Keratinocyte (primary cell): Measurements from ENCODE around the gene PRKAG2. TPM values are rescaled to one million over a fixed set of nuclear protein-coding genes. Genes with fewer than 3 reads are reported as not detected.

Source experiments
- DNase-seq: peaks from one replicate; pipeline ENCODE4 v3.0.0-alpha.2; 2011; ENCODE audit warnings: low read depth, missing footprints, low spot score
- FAIRE-seq: peaks from 2 replicates; lab custom pipeline; 2011; peaks lifted over from hg19 to GRCh38; lab: Jason Lieb, UNC
- H2AFZ ChIP-seq: 2 replicates; pipeline ENCODE4 v1.6.0; 2012; ENCODE audit warnings: low read length, control low read depth, inconsistent platforms; ENCODE audit not compliant: control insufficient read depth
- H3K27ac ChIP-seq: 2 replicates; pipeline ENCODE4 v1.5.1; 2011; ENCODE audit warnings: low read length; ENCODE audit not compliant: control insufficient read depth, insufficient read depth
- H3K27me3 ChIP-seq: 3 replicates; pipeline ENCODE4 v1.6.0; 2011; ENCODE audit warnings: low read length; ENCODE audit not compliant: control insufficient read depth, insufficient read depth; ENCODE audit errors: extremely low read depth
- H3K36me3 ChIP-seq, 2 experiments: 2 replicates in 1 of 2; 3 replicates in 1 of 2; pipeline ENCODE4 v1.5.1; 2011; ENCODE audit warnings: low read length in 2 of 2, mild to moderate bottlenecking in 1 of 2; ENCODE audit not compliant: control insufficient read depth in 2 of 2, insufficient read depth in 2 of 2; ENCODE audit errors: extremely low read depth in 1 of 2
- H3K4me1 ChIP-seq: 3 replicates; pipeline ENCODE4 v1.5.1; 2011; ENCODE audit warnings: low read length; ENCODE audit not compliant: control insufficient read depth, insufficient read depth; ENCODE audit errors: extremely low read depth
- H3K4me2 ChIP-seq: 3 replicates; pipeline ENCODE4 v1.6.0; 2011; ENCODE audit warnings: low read depth, low read length; ENCODE audit not compliant: control insufficient read depth, insufficient read depth; ENCODE audit errors: extremely low read depth
- H3K4me3 ChIP-seq, 3 experiments: fragments of 200-600 bp in 1 of 3; sonication (generic) in 1 of 3; 2 replicates in 2 of 3; 3 replicates in 1 of 3; pipeline ENCODE4 v1.5.1; 2011 to 2016; ENCODE audit warnings: low read length in 3 of 3, mild to moderate bottlenecking in 3 of 3, control low read depth in 2 of 3, inconsistent platforms in 1 of 3, low read depth in 1 of 3, mixed read lengths in 1 of 3, mixed run types in 1 of 3, moderate library complexity in 1 of 3; ENCODE audit not compliant: control insufficient read depth in 2 of 3, insufficient read depth in 2 of 3; ENCODE audit errors: extremely low read depth in 1 of 3
- H3K79me2 ChIP-seq: 2 replicates; pipeline ENCODE4 v1.6.0; 2012; ENCODE audit warnings: low read length; ENCODE audit not compliant: control insufficient read depth, insufficient read depth
- H3K9ac ChIP-seq: 3 replicates; pipeline ENCODE4 v1.6.0; 2011; ENCODE audit warnings: low read length; ENCODE audit not compliant: control insufficient read depth, insufficient read depth; ENCODE audit errors: extremely low read depth
- H3K9me1 ChIP-seq: 3 replicates; pipeline ENCODE4 v1.6.0; 2011; ENCODE audit warnings: low read length; ENCODE audit not compliant: control insufficient read depth, insufficient read depth; ENCODE audit errors: extremely low read depth
- H3K9me3 ChIP-seq: 2 replicates; pipeline ENCODE4 v1.5.1; 2012; ENCODE audit warnings: low read depth, low read length; ENCODE audit not compliant: control insufficient read depth
- H4K20me1 ChIP-seq: 3 replicates; pipeline ENCODE4 v1.6.0; 2011; ENCODE audit warnings: low read length; ENCODE audit not compliant: control insufficient read depth, insufficient read depth; ENCODE audit errors: extremely low read depth
- CTCF ChIP-seq, 3 experiments: IDR thresholded peaks in 1 of 3; conservative IDR thresholded peaks in 1 of 3; optimal IDR thresholded peaks in 1 of 3; 2 replicates in 2 of 3; 3 replicates in 1 of 3; pipeline versions ENCODE3 to v1.5.1; 2011; ENCODE audit warnings: low read length in 3 of 3, mild to moderate bottlenecking in 3 of 3, moderate library complexity in 2 of 3, control low read depth in 1 of 3, inconsistent platforms in 1 of 3; ENCODE audit not compliant: insufficient read depth in 2 of 3; ENCODE audit errors: extremely low read depth in 1 of 3
- EZH2 ChIP-seq: IDR thresholded peaks from one replicate; pipeline ENCODE4 v1.6.1; 2012; ENCODE audit warnings: inconsistent platforms, mild to moderate bottlenecking, low read length, moderate library complexity
- dilution Hi-C: fragments of 300-500 bp; cut with MboI; formaldehyde crosslinking; loops from one replicate; pipeline ENCODE4 v1.7.0; 2020; ENCODE audit warnings: low sequenced_read_pairs; ENCODE audit not compliant: extremely low pct_ligation_motif_present
- polyA plus RNA-seq, 5 experiments: library from polyadenylated mRNA; depleted of rRNA in 3 of 5; stranded (reverse) in 3 of 5; stranded (forward) in 1 of 5; unstranded in 1 of 5; fragments of >200 nt; gene quantifications; 1 replicate in 1 of 5; 2 replicates in 3 of 5; 3 replicates in 1 of 5; pipeline versions ENCODE4 v1.2.1 to v1.2.3, GENCODE V29; 2011 to 2012; ENCODE audit warnings: missing spikeins in 2 of 5, low read depth in 1 of 5, low replicate concordance in 1 of 5

Gene PRKAG2
- polyA plus RNA-seq, 1 donor (not counting 4 experiments of a cell fraction or from before 2014, with no cell fraction given), result 39.5 TPM

GRCh38 chr7:151763420-151763984, 113.4 kb downstream of the PRKAG2 start:
- peaks cover 4% of the 10 kb centered on the region for H3K4me1 ChIP-seq
- no peaks in the 10 kb centered on the region for H3K36me3 ChIP-seq
- no peaks in the 10 kb centered on the region for H4K20me1 ChIP-seq
- no peak for FAIRE-seq
- H3K27ac ChIP-seq, result no peak overlapping the region
- H3K27me3 ChIP-seq, result no peaks in the 10 kb centered on the region
- H3K9ac ChIP-seq, result no peak overlapping the region
- no peak for DNase-seq
- H3K4me3 ChIP-seq, result no peak overlapping the region
- H3K9me3 ChIP-seq, result no peaks in the 10 kb centered on the region
- H3K9me1 ChIP-seq, result no peaks in the 10 kb centered on the region
- no peaks in the 10 kb centered on the region for H3K79me2 ChIP-seq
- no peak overlapping the region for H2AFZ ChIP-seq
- H3K4me2 ChIP-seq, result no peak overlapping the region
- TF ChIP-seq EZH2 (no peak), CTCF (optimal IDR thresholded peaks at IDR 0.05 in 1 of 3, IDR thresholded peaks at IDR 0.05 in 1 of 3, conservative IDR thresholded peaks at IDR 0.05 in 1 of 3; ENCODE audit: extremely low read depth in 1 of 3, insufficient read depth in 2 of 3, low read length in 3 of 3) (no peak)
- dilution Hi-C loops, result no loop called here

- no peak for DNase-seq
- no peaks in the 10 kb centered on the region for H3K79me2 ChIP-seq
- peaks cover 4% of the 10 kb centered on the region for H3K4me1 ChIP-seq
- TF ChIP-seq CTCF (optimal IDR thresholded peaks at IDR 0.05 in 1 of 3, IDR thresholded peaks at IDR 0.05 in 1 of 3, conservative IDR thresholded peaks at IDR 0.05 in 1 of 3; ENCODE audit: extremely low read depth in 1 of 3, insufficient read depth in 2 of 3, low read length in 3 of 3) (no peak), EZH2 (no peak)
- H3K9ac ChIP-seq, result no peak overlapping the region
- H4K20me1 ChIP-seq, result no peaks in the 10 kb centered on the region
- no peaks in the 10 kb centered on the region for H3K27me3 ChIP-seq
- no peak overlapping the region for H3K27ac ChIP-seq
- H3K9me1 ChIP-seq, result no peaks in the 10 kb centered on the region
- no peak overlapping the region for H2AFZ ChIP-seq
- H3K36me3 ChIP-seq, result no peaks in the 10 kb centered on the region
- H3K9me3 ChIP-seq, result no peaks in the 10 kb centered on the region
- no peak for FAIRE-seq
- no peak overlapping the region for H3K4me3 ChIP-seq
- no peak overlapping the region for H3K4me2 ChIP-seq
- dilution Hi-C loops, result no loop called here
These were observed 114.2 kb downstream of the PRKAG2 start for GRCh38 chr7:151762583-151763245.
